Upper lobe of right lung (tissue), 1 donor: ENCODE results near the gene PTEN. TPM values are rescaled to one million over a fixed set of nuclear protein-coding genes. Genes with fewer than 3 reads are reported as not detected.

Experiments
- ATAC-seq: fragments of 200-7000 bp; cut with Tn5 transposase; one replicate; pipeline ENCODE4 v1.9.1; 2020; ENCODE audit warnings: mild to moderate bottlenecking, moderate library complexity
- DNase-seq: peaks from one replicate; pipeline ENCODE4 v3.0.0-alpha.2; 2020
- H3K27ac ChIP-seq: fragments of 200-600 bp; one replicate; pipeline ENCODE4 v1.8.0; 2022
- H3K27me3 ChIP-seq: fragments of 200-600 bp; one replicate; pipeline ENCODE4 v1.8.0; 2022; ENCODE audit warnings: mild to moderate bottlenecking
- H3K36me3 ChIP-seq: fragments of 200-600 bp; one replicate; pipeline ENCODE4 v1.8.0; 2022
- H3K4me1 ChIP-seq: fragments of 200-600 bp; one replicate; pipeline ENCODE4 v1.8.0; 2022
- H3K4me3 ChIP-seq: fragments of 200-600 bp; one replicate; pipeline ENCODE4 v1.8.0; 2022; ENCODE audit warnings: mild to moderate bottlenecking
- H3K9me3 ChIP-seq: fragments of 200-600 bp; one replicate; pipeline ENCODE4 v1.8.0; 2022
- intact Hi-C: fragments of 100-400 bp; cut with DNase I; formaldehyde crosslinking; loops from one replicate; pipeline ENCODE4 v1.11.0; 2022
- total RNA-seq: library from RNA; stranded (reverse); fragmentation: NEBNext Ultra II Directional; extraction: Animal tissue kit (Norgen Biotek cat#: 25700); gene quantifications from one replicate; pipeline ENCODE4 v1.2.1, GENCODE V29; 2021
- TF ChIP-seq, protein P1 (sequence below): fragments of 200-600 bp; IDR thresholded peaks from one replicate; pipeline ENCODE4 v1.8.0; 2022; ENCODE audit warnings: antibody characterized with exemption
- donor health status: DM: no; HTN: yes; CAD: no; lungs with severe emphysema.

Gene PTEN
- total RNA-seq, 1 donor from 2014 or later = 101 TPM

DNA sequence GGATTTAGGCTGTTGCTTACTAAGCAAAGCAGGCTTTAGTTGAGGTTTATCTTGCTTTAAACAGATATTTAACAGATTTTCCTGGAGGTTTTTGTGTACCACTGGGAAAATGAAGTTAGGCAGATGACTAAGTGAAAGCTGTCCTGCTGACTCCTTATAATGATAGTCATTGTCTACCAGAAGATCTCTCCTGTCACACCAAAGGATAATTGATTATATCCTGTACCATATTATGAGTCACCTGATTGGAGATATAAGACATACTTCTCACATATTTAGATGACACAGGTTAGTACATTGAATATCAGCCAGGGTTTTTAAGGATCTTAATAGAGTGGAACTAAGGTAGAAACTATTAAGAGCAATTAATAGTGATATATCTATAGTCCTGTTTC is 68.4 kb downstream of the PTEN start:
- Histone ChIP-seq H3K27ac (no peak overlapping the region), H3K27me3 (no peaks in the 10 kb centered on the region), H3K4me3 (no peak overlapping the region), H3K4me1 (peaks cover 49% of the 10 kb centered on the region), H3K9me3 (no peaks in the 10 kb centered on the region), H3K36me3 (peaks cover 37% of the 10 kb centered on the region)
- ATAC-seq (no peak), DNase-seq (no peak)
- intact Hi-C loops = no loop called here
- TF ChIP-seq, protein P1, sequence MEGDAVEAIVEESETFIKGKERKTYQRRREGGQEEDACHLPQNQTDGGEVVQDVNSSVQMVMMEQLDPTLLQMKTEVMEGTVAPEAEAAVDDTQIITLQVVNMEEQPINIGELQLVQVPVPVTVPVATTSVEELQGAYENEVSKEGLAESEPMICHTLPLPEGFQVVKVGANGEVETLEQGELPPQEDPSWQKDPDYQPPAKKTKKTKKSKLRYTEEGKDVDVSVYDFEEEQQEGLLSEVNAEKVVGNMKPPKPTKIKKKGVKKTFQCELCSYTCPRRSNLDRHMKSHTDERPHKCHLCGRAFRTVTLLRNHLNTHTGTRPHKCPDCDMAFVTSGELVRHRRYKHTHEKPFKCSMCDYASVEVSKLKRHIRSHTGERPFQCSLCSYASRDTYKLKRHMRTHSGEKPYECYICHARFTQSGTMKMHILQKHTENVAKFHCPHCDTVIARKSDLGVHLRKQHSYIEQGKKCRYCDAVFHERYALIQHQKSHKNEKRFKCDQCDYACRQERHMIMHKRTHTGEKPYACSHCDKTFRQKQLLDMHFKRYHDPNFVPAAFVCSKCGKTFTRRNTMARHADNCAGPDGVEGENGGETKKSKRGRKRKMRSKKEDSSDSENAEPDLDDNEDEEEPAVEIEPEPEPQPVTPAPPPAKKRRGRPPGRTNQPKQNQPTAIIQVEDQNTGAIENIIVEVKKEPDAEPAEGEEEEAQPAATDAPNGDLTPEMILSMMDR = no peak

DNA sequence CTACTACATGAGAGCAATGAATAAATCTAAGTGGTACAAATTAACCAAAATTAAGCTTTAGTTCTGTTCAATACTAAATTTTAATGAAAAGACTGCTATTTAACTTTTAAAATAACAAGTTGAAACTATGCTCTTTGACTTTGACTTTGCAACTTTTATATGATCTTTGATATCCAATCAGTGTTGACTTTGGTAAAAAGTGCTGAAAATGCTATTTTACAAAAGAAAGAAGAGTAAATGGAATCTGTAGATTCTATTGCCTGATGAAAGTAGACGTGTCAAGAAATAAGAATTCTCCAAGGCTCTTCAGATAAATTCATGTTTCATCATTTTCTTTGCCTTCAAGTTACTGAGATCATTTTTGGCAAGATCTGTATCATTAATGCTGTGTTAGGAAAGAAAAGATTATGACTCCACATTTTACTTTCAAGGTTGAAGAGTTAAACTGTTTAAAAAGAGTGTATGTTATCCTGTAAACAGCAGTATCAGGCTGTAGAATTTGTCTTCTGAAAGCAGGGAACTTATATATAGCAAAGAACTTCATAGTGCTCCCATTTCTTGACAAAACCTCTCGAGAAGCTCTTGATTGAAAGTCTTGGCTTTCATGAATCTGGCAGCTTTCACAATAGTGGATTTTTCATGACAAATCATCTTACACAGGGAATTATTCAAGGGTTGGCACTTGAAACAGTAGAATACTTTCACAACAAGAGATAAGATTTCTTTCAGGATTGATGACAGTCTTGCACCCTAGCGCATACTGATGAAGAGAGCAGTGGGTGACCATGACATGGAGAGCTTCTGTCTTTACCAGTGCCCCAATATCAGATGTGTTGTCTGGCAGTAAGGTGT is 72.1 kb downstream of the PTEN start:
- Histone ChIP-seq H3K9me3 (no peaks in the 10 kb centered on the region), H3K4me1 (peaks cover 23% of the 10 kb centered on the region), H3K27me3 (no peaks in the 10 kb centered on the region), H3K27ac (no peak overlapping the region), H3K4me3 (no peak overlapping the region), H3K36me3 (peaks cover 37% of the 10 kb centered on the region)
- intact Hi-C loops = no loop called here
- DNase-seq (no peak), ATAC-seq (no peak)
- TF ChIP-seq, protein P1 = no peak

DNA sequence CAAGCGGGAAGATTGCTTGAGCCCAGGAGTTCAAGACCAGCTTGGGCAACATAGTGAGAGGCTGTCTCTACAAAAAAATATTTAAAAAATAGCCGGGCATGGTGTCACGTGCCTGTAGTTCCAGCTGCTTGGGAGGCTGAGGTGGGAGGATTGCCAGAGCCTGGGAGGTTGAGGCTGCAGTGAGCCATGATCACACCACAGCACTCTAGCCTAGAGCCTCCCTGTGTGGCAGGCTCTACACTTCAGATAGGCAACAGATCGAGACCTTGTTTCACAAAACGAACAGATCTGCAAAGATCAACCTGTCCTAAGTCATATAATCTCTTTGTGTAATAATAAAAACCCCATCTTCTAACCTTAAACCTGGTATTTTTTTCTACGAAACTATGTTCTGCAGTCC is 76.8 kb downstream of the PTEN start:
- ATAC-seq = no peak
- intact Hi-C loops = no loop called here
- Histone ChIP-seq H3K27ac (no peak overlapping the region), H3K27me3 (no peaks in the 10 kb centered on the region), H3K9me3 (no peaks in the 10 kb centered on the region), H3K4me1 (peaks cover 9% of the 10 kb centered on the region), H3K4me3 (no peak overlapping the region), H3K36me3 (peaks cover 18% of the 10 kb centered on the region)
- DNase-seq = no peak
- TF ChIP-seq, protein P1 = no peak

DNA sequence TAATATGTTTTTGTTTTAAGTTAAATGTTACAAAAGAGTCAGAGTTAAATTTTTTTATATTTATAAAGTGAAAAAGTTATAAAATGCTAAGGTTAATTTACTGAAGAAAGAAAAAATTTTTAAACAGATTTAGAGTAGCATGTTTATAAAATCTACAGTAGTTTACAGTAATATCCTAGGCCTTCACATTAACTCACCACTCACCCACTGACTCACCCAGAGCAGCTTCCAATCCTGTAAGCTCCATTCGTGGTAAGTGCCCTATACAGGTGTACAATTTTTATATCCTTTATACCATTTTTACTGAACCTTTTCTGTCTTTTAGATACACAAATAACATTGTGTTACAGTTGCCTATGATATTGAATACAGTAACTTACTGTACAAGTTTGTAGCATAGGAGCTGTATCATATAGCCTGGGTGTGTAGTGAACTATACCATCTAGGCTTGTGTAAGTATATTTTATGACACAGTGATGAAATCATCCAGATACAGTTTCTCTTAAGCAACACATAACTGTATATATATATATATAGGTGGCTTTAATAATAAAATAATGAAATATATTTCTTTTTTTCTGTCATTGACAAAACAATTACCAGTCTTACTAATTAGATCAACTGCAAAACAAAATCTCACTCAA is 79.6 kb downstream of the PTEN start:
- ATAC-seq (no peak), DNase-seq (no peak)
- Histone ChIP-seq H3K27me3 (no peaks in the 10 kb centered on the region), H3K9me3 (no peaks in the 10 kb centered on the region), H3K27ac (no peak overlapping the region), H3K36me3 (peaks cover 8% of the 10 kb centered on the region), H3K4me3 (no peak overlapping the region), H3K4me1 (peaks cover 14% of the 10 kb centered on the region)
- TF ChIP-seq, protein P1 = no peak
- intact Hi-C loops = no loop called here

DNA sequence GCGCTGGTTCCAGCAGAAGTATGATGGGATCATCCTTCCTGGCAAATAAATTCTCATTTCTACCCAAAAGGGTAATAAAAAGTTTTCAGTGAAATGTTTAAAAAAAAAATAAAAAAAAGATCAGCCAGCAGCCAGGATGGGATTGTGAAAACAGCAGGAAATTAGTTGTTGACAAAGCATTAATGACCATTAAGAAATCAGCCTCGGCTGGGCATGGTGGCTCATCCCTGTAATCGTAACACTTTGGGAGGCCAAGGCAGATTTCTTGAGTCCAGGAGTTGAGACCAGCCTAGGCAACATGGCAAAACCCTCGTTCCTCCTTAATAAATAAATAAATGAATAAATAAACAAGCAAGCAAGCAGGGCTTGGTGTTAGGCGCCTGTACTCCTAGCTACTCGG is 82.6 kb downstream of the PTEN start:
- ATAC-seq = no peak
- no peak for DNase-seq
- TF ChIP-seq, protein P1 = no peak
- Histone ChIP-seq H3K27ac (no peak overlapping the region), H3K27me3 (no peaks in the 10 kb centered on the region), H3K4me3 (no peak overlapping the region), H3K9me3 (no peaks in the 10 kb centered on the region), H3K4me1 (peaks cover 5% of the 10 kb centered on the region), H3K36me3 (peaks cover 8% of the 10 kb centered on the region)
- intact Hi-C loops = no loop called here
